ENCODE results near the gene PTPRD. TPM values are rescaled to one million over a fixed set of nuclear protein-coding genes. Genes with fewer than 3 reads are reported as not detected.

The PTPRD gene
- total RNA-seq, 1 experiment from 2014 or later = 0.02 TPM

GRCh38 chr9:9552665-9553064, 1060.1 kb downstream of the PTPRD start:
- ATAC-seq = no peak
- CTCF ChIA-PET = no interaction called here
- no peak for DNase-seq (ENCODE audit: low read depth, low spot score)
- no peak overlapping the region for H3K9ac ChIP-seq (ENCODE audit: low read length)
- POLR2A ChIA-PET = no interaction called here
- no peaks in the 10 kb centered on the region for H3K9me2 ChIP-seq (ENCODE audit: insufficient read depth)
- RAD21 ChIA-PET (ENCODE audit: low non-redundant PET in 1 of 2, low total read pairs in 2 of 2, uncharacterized antibody in 2 of 2, unreplicated experiment in 2 of 2) = no interaction called here
- H3K4me3 ChIP-seq (replicated peaks in 1 of 2; ENCODE audit: low read depth in 1 of 2, low read length in 2 of 2) = no peak overlapping the region
- intact Hi-C loops (cut with micrococcal nuclease) = no loop called here
- no peaks in the 10 kb centered on the region for H3K4me1 ChIP-seq (ENCODE audit: control insufficient read depth in 1 of 2, insufficient read depth in 2 of 2, low read length in 2 of 2)
- TF ChIP-seq ELF1 (IDR thresholded peaks at IDR 0.05; ENCODE audit: borderline replicate concordance, low read depth) (no peak), EZH2 (IDR thresholded peaks at IDR 0.05) (no peak), EGR1 (IDR thresholded peaks at IDR 0.05; ENCODE audit: low read depth) (no peak)
- H3K27ac ChIP-seq (ENCODE audit: low read depth, low read length) = no peak overlapping the region
- no TSS peak for BruUV-seq (replicated peaks)
- H3K27me3 ChIP-seq (ENCODE audit: insufficient read depth, low read length) = no peaks in the 10 kb centered on the region
- no peak overlapping the region for H2AFZ ChIP-seq (ENCODE audit: low read depth, low read length, poor library complexity, severe bottlenecking)
- no peak overlapping the region for H3K4me2 ChIP-seq (ENCODE audit: low read length)
- H3K79me2 ChIP-seq (ENCODE audit: insufficient read depth, low read length) = no peaks in the 10 kb centered on the region
- H3K36me3 ChIP-seq (ENCODE audit: control insufficient read depth in 1 of 2, insufficient read depth in 2 of 2, low read length in 2 of 2) = no peaks in the 10 kb centered on the region
- H3K9me3 ChIP-seq (ENCODE audit: control insufficient read depth in 1 of 2, insufficient read depth in 1 of 2, low read depth in 1 of 2, low read length in 2 of 2) = peaks cover 10 to 23% of the 10 kb centered on the region in 2 experiments; a peak in 2 of 4 replicates
- no peaks in the 10 kb centered on the region for H4K20me1 ChIP-seq (ENCODE audit: insufficient read depth)

- H3K79me2 ChIP-seq (ENCODE audit: insufficient read depth, low read length) = no peaks in the 10 kb centered on the region
- H3K9me2 ChIP-seq (ENCODE audit: insufficient read depth) = no peaks in the 10 kb centered on the region
- BruUV-seq (replicated peaks) = no TSS peak
- ATAC-seq (no peak), DNase-seq (ENCODE audit: low read depth, low spot score) (no peak)
- TF ChIP-seq TCF7L2 (IDR thresholded peaks at IDR 0.05; ENCODE audit: borderline replicate concordance, extremely low read depth, insufficient read depth, insufficient read length) (no peak), EZH2 (IDR thresholded peaks at IDR 0.05) (no peak), SIN3A (IDR thresholded peaks at IDR 0.05; ENCODE audit: low read depth) (no peak), SP1 (IDR thresholded peaks at IDR 0.05; ENCODE audit: low read depth) (no peak), SRF (IDR thresholded peaks at IDR 0.05; ENCODE audit: low read depth) (no peak), RAD21 (IDR thresholded peaks at IDR 0.05; ENCODE audit: low read depth) (no peak)
- no peak overlapping the region for H3K9ac ChIP-seq (ENCODE audit: low read length)
- H3K27ac ChIP-seq (ENCODE audit: low read depth, low read length) = no peak overlapping the region
- POLR2A ChIA-PET = no interaction called here
- H4K20me1 ChIP-seq (ENCODE audit: insufficient read depth) = no peaks in the 10 kb centered on the region
- H3K4me2 ChIP-seq (ENCODE audit: low read length) = no peak overlapping the region
- H2AFZ ChIP-seq (ENCODE audit: low read depth, low read length, poor library complexity, severe bottlenecking) = no peak overlapping the region
- no peaks in the 10 kb centered on the region for H3K27me3 ChIP-seq (ENCODE audit: insufficient read depth, low read length)
- intact Hi-C loops (cut with micrococcal nuclease) = no loop called here
- H3K36me3 ChIP-seq (ENCODE audit: control insufficient read depth in 1 of 2, insufficient read depth in 2 of 2, low read length in 2 of 2) = no peaks in the 10 kb centered on the region
- CTCF ChIA-PET = no interaction called here
- H3K4me1 ChIP-seq (ENCODE audit: control insufficient read depth in 1 of 2, insufficient read depth in 2 of 2, low read length in 2 of 2) = no peaks in the 10 kb centered on the region
- H3K4me3 ChIP-seq (replicated peaks in 1 of 2; ENCODE audit: low read depth in 1 of 2, low read length in 2 of 2) = no peak overlapping the region
- peaks cover 9 to 29% of the 10 kb centered on the region in 2 experiments; a peak in 2 of 4 replicates for H3K9me3 ChIP-seq (ENCODE audit: control insufficient read depth in 1 of 2, insufficient read depth in 1 of 2, low read depth in 1 of 2, low read length in 2 of 2)
- RAD21 ChIA-PET (ENCODE audit: low non-redundant PET in 1 of 2, low total read pairs in 2 of 2, uncharacterized antibody in 2 of 2, unreplicated experiment in 2 of 2) = no interaction called here
Observed at GRCh38 chr9:9538766-9539165, 1074.0 kb downstream of the PTPRD start.
